ENCODE results near the gene CTCF. TPM values are rescaled to one million over a fixed set of nuclear protein-coding genes. Genes with fewer than 3 reads are reported as not detected.
"Not testable (repeated sequence)": the region's sequence is repeated elsewhere in the genome, so short reads cannot be mapped to it uniquely, and the experiment has no call there.

CTCF gene
- 31.1 TPM for total RNA-seq (ENCODE audit: insufficient read depth, low replicate concordance)

GRCh38 chr16:67562526-67562917, at the start of gene CTCF:
TSS of gene CTCF (plus strand) at chr16:67562526. CDS start at chr16:67610833, 48,307 bp downstream.
- no peak for DNase-seq (ENCODE audit: low spot score)

GRCh38 chr16:67513892-67514291, 48.4 kb upstream of the CTCF start:
- DNase-seq (ENCODE audit: low spot score) = not testable (repeated sequence)

- peak; percentile 85 for DNase-seq (ENCODE audit: low spot score)
These were observed 47.9 kb upstream of the CTCF start for GRCh38 chr16:67514382-67514828.

- DNase-seq (ENCODE audit: low spot score) = peak; percentile 92
These were observed 45.8 kb upstream of the CTCF start for GRCh38 chr16:67516296-67517154.

- DNase-seq (ENCODE audit: low spot score) = no peak
These were observed 45.2 kb upstream of the CTCF start for GRCh38 chr16:67517155-67517445.

GRCh38 chr16:67517661-67518423, 44.5 kb upstream of the CTCF start:
- DNase-seq (ENCODE audit: low spot score) = no peak

- DNase-seq (ENCODE audit: low spot score) = no peak
These were observed 43.6 kb upstream of the CTCF start for GRCh38 chr16:67518676-67519075.

GRCh38 chr16:67519242-67519641, 43.1 kb upstream of the CTCF start:
- no peak for DNase-seq (ENCODE audit: low spot score)

GRCh38 chr16:67521095-67521804, 41.1 kb upstream of the CTCF start:
- DNase-seq (ENCODE audit: low spot score) = peak; percentile 98

- no peak for DNase-seq (ENCODE audit: low spot score)
These were observed 37.0 kb upstream of the CTCF start for GRCh38 chr16:67525176-67525860.

GRCh38 chr16:67526149-67526791, 36.1 kb upstream of the CTCF start:
- DNase-seq (ENCODE audit: low spot score) = no peak

GRCh38 chr16:67528222-67528869, 34.0 kb upstream of the CTCF start, which contains the start of gene RIPOR1:
TSS of gene RIPOR1 (plus strand) at chr16:67528829. CDS start at chr16:67538447, 9,618 bp downstream.
- DNase-seq (ENCODE audit: low spot score) = peak; percentile 53

- peak; percentile 52 for DNase-seq (ENCODE audit: low spot score)
These were observed 33.3 kb upstream of the CTCF start for GRCh38 chr16:67528870-67529581.

- no peak for DNase-seq (ENCODE audit: low spot score)
These were observed 32.7 kb upstream of the CTCF start for GRCh38 chr16:67529582-67530012.

- DNase-seq (ENCODE audit: low spot score) = peak; percentile 77
These were observed 32.0 kb upstream of the CTCF start for GRCh38 chr16:67530013-67530939.

- DNase-seq (ENCODE audit: low spot score) = no peak
These were observed 31.1 kb upstream of the CTCF start for GRCh38 chr16:67531247-67531646.

GRCh38 chr16:67533024-67533560, 29.2 kb upstream of the CTCF start:
- DNase-seq (ENCODE audit: low spot score) = no peak

- not testable (repeated sequence) for DNase-seq (ENCODE audit: low spot score)
These were observed 28.3 kb upstream of the CTCF start for GRCh38 chr16:67533987-67534386.

Data from umbilical cord (tissue), 2 donors.